Nephron (organoid): ENCODE measurements around the gene BCAS3.

Experiments used
- H3K27ac Mint-ChIP-seq, 3 experiments: 2 replicates each; pipeline ENCODE4 v1.8.0; 2020; ENCODE audit warnings: mixed read lengths in 3 of 3, mild to moderate bottlenecking in 2 of 3, moderate library complexity in 1 of 3
- H3K27me3 Mint-ChIP-seq: 2 replicates; pipeline ENCODE4 v1.8.0; 2021; ENCODE audit warnings: low read depth, mild to moderate bottlenecking, moderate library complexity, mixed read lengths
- H3K36me3 Mint-ChIP-seq: 2 replicates; pipeline ENCODE4 v1.8.0; 2020; ENCODE audit warnings: low read depth, mixed read lengths
- H3K4me1 Mint-ChIP-seq: 2 replicates; pipeline ENCODE4 v1.8.0; 2020; ENCODE audit warnings: mixed read lengths
- H3K4me3 Mint-ChIP-seq, 3 experiments: 2 replicates each; pipeline ENCODE4 v1.8.0; 2020; ENCODE audit warnings: mild to moderate bottlenecking in 3 of 3, mixed read lengths in 3 of 3, moderate library complexity in 2 of 3
- H3K9me3 Mint-ChIP-seq: 2 replicates; pipeline ENCODE4 v1.8.0; 2020; ENCODE audit warnings: mixed read lengths
- CTCF ChIP-seq, 3 experiments: fragments of 200-600 bp; sonication (generic); IDR thresholded peaks; one replicate each; pipeline ENCODE4 v1.5.0; 2021; ENCODE audit warnings: antibody characterized with exemption in 3 of 3; ENCODE audit not compliant: unreplicated experiment in 3 of 3

The BCAS3 gene

GRCh38 chr17:61007980-61008379, 330.3 kb downstream of the BCAS3 start:
- no peaks in the 10 kb centered on the region for H3K36me3 Mint-ChIP-seq
- H3K4me3 Mint-ChIP-seq = no peak overlapping the region
- peaks cover 37% of the 10 kb centered on the region for H3K4me1 Mint-ChIP-seq
- H3K9me3 Mint-ChIP-seq = no peaks in the 10 kb centered on the region
- H3K27me3 Mint-ChIP-seq = no peaks in the 10 kb centered on the region
- no peak for TF ChIP-seq CTCF (IDR thresholded peaks at IDR 0.05; ENCODE audit: unreplicated experiment in 3 of 3)
- peak overlapping the region; percentile 74 to 80 (median 76) for H3K27ac Mint-ChIP-seq

- Mint-ChIP-seq H3K9me3 (no peaks in the 10 kb centered on the region), H3K27me3 (no peaks in the 10 kb centered on the region), H3K27ac (peak overlapping the region; percentile 32 to 87 (median 76)), H3K36me3 (no peaks in the 10 kb centered on the region), H3K4me1 (peaks cover 23% of the 10 kb centered on the region), H3K4me3 (peak overlapping the region in 1 of 3 experiments; percentile 10)
- no peak for TF ChIP-seq CTCF (IDR thresholded peaks at IDR 0.05; ENCODE audit: unreplicated experiment in 3 of 3)
Measured at GRCh38 chr17:61009663-61010062, 332.0 kb downstream of the BCAS3 start.

- Mint-ChIP-seq H3K27ac (peak overlapping the region in 2 of 3 experiments; percentile 50 to 68), H3K36me3 (no peaks in the 10 kb centered on the region), H3K4me3 (no peak overlapping the region), H3K4me1 (peaks cover 17% of the 10 kb centered on the region), H3K27me3 (no peaks in the 10 kb centered on the region), H3K9me3 (no peaks in the 10 kb centered on the region)
- no peak for TF ChIP-seq CTCF (IDR thresholded peaks at IDR 0.05; ENCODE audit: unreplicated experiment in 3 of 3)
Measured at GRCh38 chr17:61010661-61011170, 333.1 kb downstream of the BCAS3 start.

GRCh38 chr17:61011251-61011650, 333.6 kb downstream of the BCAS3 start:
- Mint-ChIP-seq H3K27ac (peak overlapping the region in 1 of 3 experiments; percentile 50), H3K27me3 (no peaks in the 10 kb centered on the region), H3K36me3 (no peaks in the 10 kb centered on the region), H3K4me1 (peaks cover 17% of the 10 kb centered on the region), H3K4me3 (no peak overlapping the region), H3K9me3 (no peaks in the 10 kb centered on the region)
- no peak for TF ChIP-seq CTCF (IDR thresholded peaks at IDR 0.05; ENCODE audit: unreplicated experiment in 3 of 3)

- H3K27me3 Mint-ChIP-seq = no peaks in the 10 kb centered on the region
- H3K4me1 Mint-ChIP-seq = no peaks in the 10 kb centered on the region
- H3K9me3 Mint-ChIP-seq = no peaks in the 10 kb centered on the region
- TF ChIP-seq CTCF (IDR thresholded peaks at IDR 0.05; ENCODE audit: unreplicated experiment in 3 of 3) = no peak
- H3K4me3 Mint-ChIP-seq = no peak overlapping the region
- H3K36me3 Mint-ChIP-seq = peaks cover 4% of the 10 kb centered on the region
- H3K27ac Mint-ChIP-seq = no peak overlapping the region
Measured at GRCh38 chr17:61015966-61016365, 338.3 kb downstream of the BCAS3 start.

- Mint-ChIP-seq H3K4me1 (no peaks in the 10 kb centered on the region), H3K27ac (peak overlapping the region in 1 of 3 experiments; percentile 4), H3K4me3 (no peak overlapping the region), H3K36me3 (peaks cover 4% of the 10 kb centered on the region), H3K9me3 (no peaks in the 10 kb centered on the region), H3K27me3 (no peaks in the 10 kb centered on the region)
- TF ChIP-seq CTCF (IDR thresholded peaks at IDR 0.05; ENCODE audit: unreplicated experiment in 3 of 3) = no peak
Measured at GRCh38 chr17:61017317-61018006, 339.8 kb downstream of the BCAS3 start.
